ENCODE results near the gene EIF3F.
A peak's percentile ranks its signal among the peaks of the same experiment; 100 is the strongest.

EIF3F gene

GRCh38 chr11:8018484-8019313 lies 31.6 kb downstream of the EIF3F start:
- in situ Hi-C loops (cut with MboI; ENCODE audit: low pct_unique_long_range_greater_than_20kb, low sequenced_read_pairs) = no loop called here
- peak; percentile 61 for DNase-seq

- no peak for DNase-seq
- in situ Hi-C loops (cut with MboI; ENCODE audit: low pct_unique_long_range_greater_than_20kb, low sequenced_read_pairs) = no loop called here
These were observed 32.4 kb downstream of the EIF3F start for GRCh38 chr11:8019314-8020243.

GRCh38 chr11:8020244-8020597 lies 33.1 kb downstream of the EIF3F start:
- no peak for DNase-seq
- in situ Hi-C loops (cut with MboI; ENCODE audit: low pct_unique_long_range_greater_than_20kb, low sequenced_read_pairs) = no loop called here

- DNase-seq = no peak
- in situ Hi-C loops (cut with MboI; ENCODE audit: low pct_unique_long_range_greater_than_20kb, low sequenced_read_pairs) = no loop called here
These were observed 34.8 kb downstream of the EIF3F start for GRCh38 chr11:8021920-8022319.

GRCh38 chr11:8022876-8023275 lies 35.7 kb downstream of the EIF3F start:
- in situ Hi-C loops (cut with MboI; ENCODE audit: low pct_unique_long_range_greater_than_20kb, low sequenced_read_pairs) = no loop called here
- DNase-seq = no peak

GRCh38 chr11:8023831-8024555 lies 36.9 kb downstream of the EIF3F start:
- DNase-seq = no peak
- in situ Hi-C loops (cut with MboI; ENCODE audit: low pct_unique_long_range_greater_than_20kb, low sequenced_read_pairs) = no loop called here

GRCh38 chr11:8025123-8025522 lies 38.0 kb downstream of the EIF3F start:
- in situ Hi-C loops (cut with MboI; ENCODE audit: low pct_unique_long_range_greater_than_20kb, low sequenced_read_pairs) = no loop called here

GRCh38 chr11:8025816-8026215 lies 38.7 kb downstream of the EIF3F start:
- in situ Hi-C loops (cut with MboI; ENCODE audit: low pct_unique_long_range_greater_than_20kb, low sequenced_read_pairs) = no loop called here
- no peak for DNase-seq

More at GRCh38 chr11:8025123-8025522, 38.0 kb downstream of the EIF3F start:
- DNase-seq = no peak

- no peak for DNase-seq
- in situ Hi-C loops (cut with MboI; ENCODE audit: low pct_unique_long_range_greater_than_20kb, low sequenced_read_pairs) = no loop called here
These were observed 39.8 kb downstream of the EIF3F start for GRCh38 chr11:8026982-8027381.

GRCh38 chr11:8028766-8029165 lies 41.6 kb downstream of the EIF3F start:
- in situ Hi-C loops (cut with MboI; ENCODE audit: low pct_unique_long_range_greater_than_20kb, low sequenced_read_pairs) = no loop called here
- no peak for DNase-seq

GRCh38 chr11:8030526-8031247 lies 43.5 kb downstream of the EIF3F start:
- in situ Hi-C loops (cut with MboI; ENCODE audit: low pct_unique_long_range_greater_than_20kb, low sequenced_read_pairs) = no loop called here
- DNase-seq = no peak

GRCh38 chr11:8031248-8032115 lies 44.3 kb downstream of the EIF3F start:
- no peak for DNase-seq
- in situ Hi-C loops (cut with MboI; ENCODE audit: low pct_unique_long_range_greater_than_20kb, low sequenced_read_pairs) = no loop called here

- in situ Hi-C loops (cut with MboI; ENCODE audit: low pct_unique_long_range_greater_than_20kb, low sequenced_read_pairs) = no loop called here
- DNase-seq = no peak
These were observed 45.0 kb downstream of the EIF3F start for GRCh38 chr11:8032122-8032521.

GRCh38 chr11:8032576-8033304 lies 45.6 kb downstream of the EIF3F start:
- no peak for DNase-seq
- in situ Hi-C loops (cut with MboI; ENCODE audit: low pct_unique_long_range_greater_than_20kb, low sequenced_read_pairs) = no loop called here

- peak; percentile 73 for DNase-seq
- in situ Hi-C loops (cut with MboI; ENCODE audit: low pct_unique_long_range_greater_than_20kb, low sequenced_read_pairs) = no loop called here
These were observed 46.4 kb downstream of the EIF3F start for GRCh38 chr11:8033305-8034105.

GRCh38 chr11:8034106-8034585 lies 47.0 kb downstream of the EIF3F start:
- no peak for DNase-seq
- in situ Hi-C loops (cut with MboI; ENCODE audit: low pct_unique_long_range_greater_than_20kb, low sequenced_read_pairs) = no loop called here

All from KBM-7 (cell line).